GM10266 (cell line): ENCODE measurements around the gene USP27X.

Experiments
- DNase-seq: peaks from one replicate; pipeline ENCODE4 v3.0.0; 2012; ENCODE audit errors: extremely low spot score
- CTCF ChIP-seq: IDR thresholded peaks from 2 replicates; pipeline ENCODE4 v1.5.1; 2012; ENCODE audit warnings: mild to moderate bottlenecking, low read depth; ENCODE audit not compliant: control insufficient read depth, insufficient read depth; ENCODE audit errors: missing control alignments

The USP27X gene

GRCh38 chrX:49884290-49884862 lies 5.1 kb downstream of the USP27X start:
- peak; percentile 67 for TF ChIP-seq CTCF
- DNase-seq: peak; percentile 55

DNA sequence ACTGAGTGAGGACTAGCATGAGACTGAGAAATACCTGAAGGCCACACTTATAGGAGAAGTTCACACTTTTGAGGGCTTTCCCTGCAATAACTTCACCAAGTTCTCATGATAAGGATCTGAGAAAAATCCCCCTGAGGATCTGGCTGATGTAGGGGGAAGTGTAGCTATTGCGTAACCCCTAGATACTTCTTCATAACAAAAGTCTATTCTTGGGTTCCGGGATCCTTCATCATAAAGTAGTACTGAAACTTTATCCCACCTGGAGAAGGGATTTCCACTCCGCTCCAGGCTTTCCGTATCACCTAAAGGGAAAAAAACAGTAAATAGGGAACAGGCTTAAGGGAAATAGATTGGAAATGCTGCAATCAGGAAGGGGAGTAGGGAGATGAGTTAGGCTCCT lies 13.3 kb downstream of the USP27X start:
- DNase-seq: no peak
- no peak for TF ChIP-seq CTCF

DNA sequence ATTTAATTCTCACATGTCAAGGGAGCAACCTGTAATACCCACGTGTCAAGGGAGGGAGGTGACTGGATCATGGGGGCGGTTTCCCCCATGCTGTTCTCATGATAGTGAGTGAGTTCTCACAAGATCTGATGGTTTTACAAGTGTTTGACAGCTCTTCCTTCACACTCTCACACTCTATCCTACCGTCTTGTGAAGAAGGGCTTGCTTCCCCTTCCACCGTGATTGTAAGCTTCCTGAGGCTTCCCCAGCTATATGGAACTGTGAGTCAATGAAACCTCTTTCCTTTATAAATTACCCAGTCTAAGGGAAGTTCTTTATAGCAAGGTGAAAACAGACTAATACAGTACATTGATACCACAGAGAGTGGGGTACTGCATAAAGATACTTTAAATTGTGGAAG lies 17.7 kb downstream of the USP27X start:
- DNase-seq: no peak
- TF ChIP-seq CTCF: no peak

DNA sequence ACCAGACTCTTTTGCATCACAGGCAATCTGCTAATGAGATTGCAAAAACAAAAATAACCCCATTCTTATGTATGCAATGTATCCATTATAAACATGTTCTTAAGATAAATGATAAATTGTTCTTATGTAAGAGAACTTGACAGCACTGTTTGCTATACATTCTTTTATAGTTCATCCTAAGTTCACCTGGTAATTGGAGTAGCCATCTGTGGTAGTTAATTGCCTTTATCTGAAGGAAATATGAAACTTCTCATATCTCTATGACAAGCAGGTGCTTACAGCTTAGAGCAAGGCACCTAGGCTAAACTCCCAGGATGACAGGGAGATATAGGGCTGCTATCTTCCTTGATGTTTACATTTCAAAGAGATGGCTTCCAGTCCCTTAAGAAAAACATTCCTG lies 21.8 kb downstream of the USP27X start:
- TF ChIP-seq CTCF: no peak
- no peak for DNase-seq

DNA sequence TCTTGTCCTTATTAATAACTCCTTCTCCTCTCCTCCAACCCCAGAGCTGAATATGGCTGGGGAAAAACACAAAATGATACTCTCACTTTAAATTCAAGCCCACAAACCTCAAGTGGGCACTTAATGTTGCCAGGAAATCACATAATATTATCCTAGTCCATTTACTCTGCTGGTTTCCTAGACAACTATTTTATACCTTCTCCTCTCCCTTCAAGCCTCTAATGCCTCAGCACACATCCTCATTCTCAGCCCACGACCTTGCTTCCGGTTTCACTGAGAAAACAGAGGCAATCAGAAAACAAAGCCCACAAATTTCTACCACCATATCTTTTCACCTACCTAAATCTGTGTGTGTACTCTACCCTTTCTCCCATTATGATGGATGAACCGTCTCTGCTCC lies 31.1 kb downstream of the USP27X start:
- no peak for DNase-seq
- TF ChIP-seq CTCF: no peak

GRCh38 chrX:49912086-49912485 lies 32.8 kb downstream of the USP27X start:
- no peak for DNase-seq

GRCh38 chrX:49912861-49913260 lies 33.6 kb downstream of the USP27X start:
- TF ChIP-seq CTCF: no peak
- DNase-seq: no peak

More at GRCh38 chrX:49912086-49912485, 32.8 kb downstream of the USP27X start:
- TF ChIP-seq CTCF: no peak
